Measurements from ENCODE around the gene ERVW-1.

GRCh38 chr7:92504563-92504962 is 26.8 kb upstream of the ERVW-1 start:
- TF ChIP-seq CTCF (IDR thresholded peaks at IDR 0.05) (no peak), POLR2A (IDR thresholded peaks at IDR 0.05) (peak in 1 of 2 donors; percentile 19)
